ENCODE measurements around the gene IFT74.

Gene IFT74

GRCh38 chr9:26940779-26941178, 15.4 kb upstream of the IFT74 start:
- Histone ChIP-seq H3K4me3 (ENCODE audit: severe bottlenecking) (no peak overlapping the region), H3K27ac (ENCODE audit: poor library complexity, severe bottlenecking) (no peak overlapping the region), H3K36me3 (ENCODE audit: low read depth) (peaks cover 30% of the 10 kb centered on the region), H3K27me3 (ENCODE audit: insufficient read depth, poor library complexity, severe bottlenecking) (no peaks in the 10 kb centered on the region), H3K9me3 (ENCODE audit: severe bottlenecking) (no peaks in the 10 kb centered on the region), H3K4me1 (ENCODE audit: insufficient read depth, poor library complexity, severe bottlenecking) (peaks cover 5% of the 10 kb centered on the region)
- TF ChIP-seq, protein P1, sequence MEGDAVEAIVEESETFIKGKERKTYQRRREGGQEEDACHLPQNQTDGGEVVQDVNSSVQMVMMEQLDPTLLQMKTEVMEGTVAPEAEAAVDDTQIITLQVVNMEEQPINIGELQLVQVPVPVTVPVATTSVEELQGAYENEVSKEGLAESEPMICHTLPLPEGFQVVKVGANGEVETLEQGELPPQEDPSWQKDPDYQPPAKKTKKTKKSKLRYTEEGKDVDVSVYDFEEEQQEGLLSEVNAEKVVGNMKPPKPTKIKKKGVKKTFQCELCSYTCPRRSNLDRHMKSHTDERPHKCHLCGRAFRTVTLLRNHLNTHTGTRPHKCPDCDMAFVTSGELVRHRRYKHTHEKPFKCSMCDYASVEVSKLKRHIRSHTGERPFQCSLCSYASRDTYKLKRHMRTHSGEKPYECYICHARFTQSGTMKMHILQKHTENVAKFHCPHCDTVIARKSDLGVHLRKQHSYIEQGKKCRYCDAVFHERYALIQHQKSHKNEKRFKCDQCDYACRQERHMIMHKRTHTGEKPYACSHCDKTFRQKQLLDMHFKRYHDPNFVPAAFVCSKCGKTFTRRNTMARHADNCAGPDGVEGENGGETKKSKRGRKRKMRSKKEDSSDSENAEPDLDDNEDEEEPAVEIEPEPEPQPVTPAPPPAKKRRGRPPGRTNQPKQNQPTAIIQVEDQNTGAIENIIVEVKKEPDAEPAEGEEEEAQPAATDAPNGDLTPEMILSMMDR (IDR thresholded peaks at IDR 0.05; ENCODE audit: poor library complexity, severe bottlenecking) = no peak
- no peak for ATAC-seq (ENCODE audit: low read depth)
- DNase-seq (ENCODE audit: low spot score) = no peak

- no peak for DNase-seq (ENCODE audit: low spot score)
- TF ChIP-seq, protein P1 (IDR thresholded peaks at IDR 0.05; ENCODE audit: poor library complexity, severe bottlenecking) = no peak
Measured at GRCh38 chr9:26945591-26945990, 10.6 kb upstream of the IFT74 start.

DNA sequence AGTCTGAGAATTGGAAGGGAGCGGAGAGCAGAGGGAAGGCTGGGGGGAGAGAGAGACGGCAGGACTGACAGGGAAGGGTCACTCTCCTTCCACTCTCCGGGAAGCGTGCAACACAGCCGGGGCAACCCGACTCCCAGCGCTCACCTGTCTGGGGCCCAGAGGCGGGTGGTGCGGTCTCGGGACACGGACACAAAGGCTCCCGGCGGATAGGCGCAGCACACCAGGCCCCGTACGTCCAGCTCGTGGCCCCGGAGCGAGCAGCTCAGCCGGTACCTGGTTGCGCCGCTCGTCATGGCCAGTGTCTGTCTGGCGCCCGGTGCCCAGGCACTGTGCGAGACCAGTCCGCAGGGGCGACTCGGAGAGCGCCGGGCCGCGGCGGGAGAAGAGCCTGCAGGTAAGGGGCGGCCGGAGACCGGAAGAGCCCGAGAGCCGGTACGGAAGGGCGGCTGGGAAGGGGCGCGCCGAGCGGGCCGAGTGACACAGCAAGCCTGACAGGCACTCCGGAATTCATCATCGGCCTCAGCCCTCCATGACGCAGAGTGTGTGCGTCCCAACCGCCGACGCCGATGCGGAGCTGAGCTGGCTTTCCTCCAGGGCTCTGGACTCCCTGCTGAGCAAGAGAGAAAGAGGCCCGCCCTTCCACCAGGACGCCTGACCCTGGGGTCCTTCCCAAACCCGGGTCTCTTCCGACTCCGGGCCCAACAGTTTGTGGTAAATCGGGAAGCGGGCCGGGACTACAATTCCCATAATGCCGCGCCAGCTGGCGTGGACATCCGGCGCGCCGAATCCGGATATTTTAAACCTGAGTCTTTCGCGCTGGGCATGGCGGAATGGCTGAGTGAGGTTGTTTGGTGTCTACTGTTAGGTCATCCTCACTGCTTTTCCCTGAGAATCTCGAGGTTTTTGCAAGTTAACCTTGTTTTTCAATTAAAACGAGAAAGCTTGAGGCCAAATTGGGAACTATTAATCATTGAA, 9.2 kb upstream of the IFT74 start, which contains the start of gene PLAA:
Gene PLAA (minus strand): TSS at position 490 of the 975 bp plus-strand sequence. CDS start 197 bp downstream, at position 293.
- Histone ChIP-seq H3K27ac (ENCODE audit: poor library complexity, severe bottlenecking) (peak within 1 kb of the TSS; percentile 71), H3K4me3 (ENCODE audit: severe bottlenecking) (peak within 1 kb of the TSS; percentile 96), H3K4me1 (ENCODE audit: insufficient read depth, poor library complexity, severe bottlenecking) (peaks cover 8% of the 10 kb centered on the region), H3K27me3 (ENCODE audit: insufficient read depth, poor library complexity, severe bottlenecking) (no peaks in the 10 kb centered on the region), H3K9me3 (ENCODE audit: severe bottlenecking) (no peaks in the 10 kb centered on the region), H3K36me3 (ENCODE audit: low read depth) (peaks cover 10% of the 10 kb centered on the region)
- TF ChIP-seq, protein P1 (IDR thresholded peaks at IDR 0.05; ENCODE audit: poor library complexity, severe bottlenecking) = no peak
- DNase-seq (ENCODE audit: low spot score) (peak; percentile 92), ATAC-seq (ENCODE audit: low read depth) (peak; percentile 94)

More at GRCh38 chr9:26945591-26945990, 10.6 kb upstream of the IFT74 start:
- Histone ChIP-seq H3K4me3 (ENCODE audit: severe bottlenecking) (peak overlapping the region; percentile 96), H3K36me3 (ENCODE audit: low read depth) (peaks cover 10% of the 10 kb centered on the region), H3K4me1 (ENCODE audit: insufficient read depth, poor library complexity, severe bottlenecking) (peaks cover 8% of the 10 kb centered on the region), H3K9me3 (ENCODE audit: severe bottlenecking) (no peaks in the 10 kb centered on the region), H3K27ac (ENCODE audit: poor library complexity, severe bottlenecking) (peak overlapping the region; percentile 71), H3K27me3 (ENCODE audit: insufficient read depth, poor library complexity, severe bottlenecking) (no peaks in the 10 kb centered on the region)
- no peak for ATAC-seq (ENCODE audit: low read depth)

DNA sequence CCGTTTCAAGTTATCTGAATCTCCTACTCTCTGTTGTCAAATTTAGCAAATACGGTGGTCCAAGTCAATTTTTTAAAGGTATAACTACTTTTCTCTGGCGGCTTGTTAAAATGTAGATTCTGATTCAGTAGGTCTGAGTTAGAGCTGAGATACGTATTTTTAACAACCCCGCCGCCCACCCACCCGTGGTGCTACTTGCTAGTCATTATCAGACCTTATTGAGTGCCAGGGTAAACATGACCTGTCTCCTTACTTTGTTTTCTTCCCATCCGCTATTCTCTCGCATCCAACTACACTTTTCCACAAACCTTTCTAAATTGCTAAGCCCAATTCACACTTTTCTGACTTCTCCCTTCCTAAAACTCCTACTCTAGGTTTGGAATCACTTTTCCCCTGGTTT, 8.5 kb upstream of the IFT74 start:
- no peak for DNase-seq (ENCODE audit: low spot score)
- H3K36me3 ChIP-seq (ENCODE audit: low read depth) = peaks cover 10% of the 10 kb centered on the region
- peaks cover 8% of the 10 kb centered on the region for H3K4me1 ChIP-seq (ENCODE audit: insufficient read depth, poor library complexity, severe bottlenecking)
- peak overlapping the region; percentile 96 for H3K4me3 ChIP-seq (ENCODE audit: severe bottlenecking)
- H3K9me3 ChIP-seq (ENCODE audit: severe bottlenecking) = no peaks in the 10 kb centered on the region
- no peak for ATAC-seq (ENCODE audit: low read depth)
- H3K27ac ChIP-seq (ENCODE audit: poor library complexity, severe bottlenecking) = peak overlapping the region; percentile 71
- TF ChIP-seq, protein P1 (IDR thresholded peaks at IDR 0.05; ENCODE audit: poor library complexity, severe bottlenecking) = no peak
- no peaks in the 10 kb centered on the region for H3K27me3 ChIP-seq (ENCODE audit: insufficient read depth, poor library complexity, severe bottlenecking)

All from RWPE2 (cell line).